HepG2 (cell line): Measurements from ENCODE around the gene CDC14A. TPM values are rescaled to one million over a fixed set of nuclear protein-coding genes. Genes with fewer than 3 reads are reported as not detected.

Experiments used
- ATAC-seq: fragments of 200-7000 bp; cut with Tn5 transposase; 3 replicates; pipeline ENCODE4 v1.9.1; 2020; ENCODE audit warnings: mild to moderate bottlenecking, moderate library complexity
- BruUV-seq: library from RNA; stranded (reverse); fragments of 400-500 nt; replicated peaks from 2 replicates; lab custom pipeline; 2021; lab: Mats Ljungman, UMichigan
- CTCF ChIA-PET: fragments of 300-600 bp; formaldehyde crosslinking; extraction: SDS; loops from one replicate; lab custom pipeline; 2021; ENCODE audit warnings: low total read pairs, inconsistent platforms, low intra/inter-chr PET ratio; lab: Yijun Ruan, JAX
- POLR2A ChIA-PET: fragments of 350-600 bp; sonication (Branson Sonifier 250); formaldehyde crosslinking; loops from one replicate; lab custom pipeline; 2020; ENCODE audit warnings: antibody characterized with exemption, inconsistent platforms; lab: Yijun Ruan, JAX
- DNase-seq: peaks from one replicate; pipeline ENCODE4 v3.0.0-alpha.2; 2015; ENCODE audit warnings: low spot score
- FAIRE-seq: peaks from 3 replicates; lab custom pipeline; 2011; peaks lifted over from hg19 to GRCh38; lab: Jason Lieb, UNC
- H2AFZ ChIP-seq: one replicate; pipeline ENCODE4 v1.6.1; 2011; ENCODE audit warnings: low read length, inconsistent platforms
- H3K27ac ChIP-seq: fragments of 300-600 bp; 3 replicates; pipeline ENCODE4 v1.8.0; 2011; ENCODE audit warnings: mixed run types, mild to moderate bottlenecking, mixed read lengths, low read length, inconsistent platforms; ENCODE audit not compliant: insufficient read depth; ENCODE audit errors: extremely low read length
- H3K27me3 ChIP-seq, 2 experiments: fragments of 200-600 bp in 1 of 2; 2 replicates in 1 of 2; 3 replicates in 1 of 2; pipeline versions ENCODE4 v1.6.0 to v1.8.0; 2011; ENCODE audit warnings: low read length in 2 of 2, mild to moderate bottlenecking in 2 of 2, moderate library complexity in 2 of 2, inconsistent platforms in 1 of 2; ENCODE audit not compliant: insufficient read depth in 2 of 2, control insufficient read depth in 1 of 2
- H3K36me3 ChIP-seq, 2 experiments: fragments of 200-600 bp in 1 of 2; replicated peaks in 1 of 2; 2 replicates in 1 of 2; 3 replicates in 1 of 2; pipeline versions ENCODE4 v1.5.1 to v1.8.0; 2011; ENCODE audit warnings: low read length in 2 of 2, inconsistent platforms in 1 of 2; ENCODE audit not compliant: insufficient read depth in 2 of 2, control insufficient read depth in 1 of 2
- H3K4me1 ChIP-seq: 2 replicates; pipeline ENCODE4 v1.5.1; 2012; ENCODE audit warnings: low read length, inconsistent platforms; ENCODE audit not compliant: insufficient read depth
- H3K4me2 ChIP-seq: 2 replicates; pipeline ENCODE4 v1.6.0; 2011; ENCODE audit warnings: low read depth, low read length, inconsistent platforms
- H3K4me3 ChIP-seq, 3 experiments: fragments of 200-600 bp in 1 of 3; sonication (generic), shearing (Covaris generic) in 1 of 3; replicated peaks in 1 of 3; 2 replicates each; pipeline ENCODE4 v1.5.1; 2011 to 2016; ENCODE audit warnings: low read length in 3 of 3, inconsistent platforms in 2 of 3, low read depth in 2 of 3, mild to moderate bottlenecking in 2 of 3, control low read depth in 1 of 3, mixed read lengths in 1 of 3; ENCODE audit not compliant: insufficient read depth in 1 of 3
- H3K79me2 ChIP-seq: one replicate; pipeline ENCODE4 v1.6.1; 2011; ENCODE audit warnings: low read length, inconsistent platforms; ENCODE audit not compliant: insufficient read depth
- H3K9ac ChIP-seq: 2 replicates; pipeline ENCODE4 v1.6.0; 2011; ENCODE audit warnings: mild to moderate bottlenecking, low read depth, low read length, inconsistent platforms; ENCODE audit not compliant: insufficient read depth
- H3K9me3 ChIP-seq: 2 replicates; pipeline ENCODE4 v1.5.1; 2012; ENCODE audit warnings: mild to moderate bottlenecking, low read length
- H4K20me1 ChIP-seq: 2 replicates; pipeline ENCODE4 v1.6.0; 2011; ENCODE audit warnings: inconsistent platforms, mild to moderate bottlenecking, low read length, moderate library complexity; ENCODE audit not compliant: insufficient read depth
- ATF7 ChIP-seq, 2 experiments: fragments of 450-650 bp in 1 of 2; sonication (generic) in 1 of 2; formaldehyde crosslinking in 1 of 2; IDR thresholded peaks; 2 replicates each; pipeline versions ENCODE4 v1.4.0 to v1.6.1; 2016 to 2020; ENCODE audit warnings: antibody characterized with exemption in 1 of 2, mild to moderate bottlenecking in 1 of 2, missing genetic modification reagents in 1 of 2
- CEBPB ChIP-seq: IDR thresholded peaks from 2 replicates; pipeline ENCODE4 v1.6.1; 2011; ENCODE audit warnings: low read depth, low read length, improper control_type of control experiment, borderline replicate concordance
- CEBPG ChIP-seq: IDR thresholded peaks from 2 replicates; pipeline ENCODE4 v1.6.1; 2016
- ELK4 ChIP-seq: sonication (generic); formaldehyde crosslinking; IDR thresholded peaks from 2 replicates; pipeline ENCODE4 v1.9.0; 2021; ENCODE audit warnings: missing genetic modification reagents, borderline replicate concordance
- ESRRA ChIP-seq: sonication (generic); formaldehyde crosslinking; IDR thresholded peaks from 2 replicates; pipeline ENCODE4 v1.5.1; 2020; ENCODE audit warnings: mild to moderate bottlenecking, low read depth, missing genetic modification reagents
- HIVEP1 ChIP-seq: sonication (generic); formaldehyde crosslinking; IDR thresholded peaks from 2 replicates; pipeline ENCODE4 v1.4.0; 2020; ENCODE audit warnings: mild to moderate bottlenecking, missing genetic modification reagents
- IRF9 ChIP-seq: sonication (generic); formaldehyde crosslinking; IDR thresholded peaks from 2 replicates; pipeline ENCODE4 v1.8.0; 2022; ENCODE audit warnings: missing genetic modification reagents, mild to moderate bottlenecking, borderline replicate concordance
- SALL1 ChIP-seq: sonication (generic); formaldehyde crosslinking; IDR thresholded peaks from 2 replicates; pipeline ENCODE4 v1.8.0; 2022; ENCODE audit warnings: mild to moderate bottlenecking, missing genetic modification reagents
- XBP1 ChIP-seq: sonication (generic); formaldehyde crosslinking; IDR thresholded peaks from 2 replicates; pipeline ENCODE4 v1.5.0; 2020; ENCODE audit warnings: missing genetic modification reagents
- WGBS: methylation state at CpG from one replicate; pipeline ENCODE4 v1.1.6; 2017; ENCODE audit warnings: low lambda C conversion rate; 5-methylcytosine and 5-hydroxymethylcytosine counted together
- in situ Hi-C: cut with HindIII; loops from 2 replicates; pipeline ENCODE4 v1.10.0; 2017; ENCODE audit warnings: low pct_unique_long_range_greater_than_20kb; ENCODE audit not compliant: extremely low pct_ligation_motif_present
- intact Hi-C: fragments of 100-400 bp; cut with micrococcal nuclease; formaldehyde crosslinking; loops from one replicate; pipeline ENCODE4 v1.10.0; 2022; ENCODE audit not compliant: unreplicated experiment
- polyA plus RNA-seq, 8 experiments: library from polyadenylated mRNA; depleted of rRNA in 3 of 8; stranded (reverse) in 7 of 8; unstranded in 1 of 8; fragments of >200 nt; fragmentation: Illumina TruSeq in 4 of 8; extraction: Trizol in 4 of 8; gene quantifications; 2 replicates each; pipeline versions ENCODE4 v1.2.1 to v1.2.3, GENCODE V29; 2011 to 2016; ENCODE audit warnings: low read depth in 4 of 8, missing spikeins in 1 of 8, mixed read lengths in 1 of 8; ENCODE audit not compliant: insufficient read depth in 1 of 8
- total RNA-seq, 5 experiments: library from RNA; depleted of rRNA; stranded (reverse); fragments of >200 nt; fragmentation: Illumina TruSeq; extraction: Trizol; gene quantifications; 2 replicates each; pipeline ENCODE4 v1.2.3, GENCODE V29; 2016; ENCODE audit warnings: low read depth in 1 of 5

CDC14A gene
- total and polyA plus RNA-seq, 2 of the 13 experiments (the other 11 are each of a cell fraction or from before 2014, with no cell fraction given), result 2.8 to 4.9 TPM

- no peak for TF ChIP-seq ELK4
- no peak for TF ChIP-seq IRF9 (CRISPR knock-in tag)
- TF ChIP-seq XBP1 (CRISPR knock-in tag), result no peak
- no peak for TF ChIP-seq HIVEP1 (CRISPR knock-in tag)
- TF ChIP-seq CEBPG (CRISPR knock-in tag), result no peak
- no peak for TF ChIP-seq SALL1 (CRISPR knock-in tag)
Measured at GRCh38 chr1:100499194-100499811, 147.0 kb downstream of the CDC14A start (continued).

- Histone ChIP-seq H2AFZ (no peak overlapping the region), H3K4me2 (no peak overlapping the region), H3K9ac (no peak overlapping the region), H4K20me1 (no peaks in the 10 kb centered on the region), H3K27me3 (no peaks in the 10 kb centered on the region), H3K4me1 (no peaks in the 10 kb centered on the region), H3K79me2 (no peaks in the 10 kb centered on the region), H3K36me3 (peaks cover 0 to 9% of the 10 kb centered on the region in 2 experiments; a peak in 1 of 5 replicates), H3K4me3 (no peak overlapping the region), H3K9me3 (no peaks in the 10 kb centered on the region), H3K27ac (no peak overlapping the region)
- TF ChIP-seq ATF7 (IDR thresholded peaks at IDR 0.05) (no peak), ATF7 (CRISPR knock-in tag; IDR thresholded peaks at IDR 0.05) (no peak), CEBPB (peak; percentile 57), ESRRA (CRISPR knock-in tag) (no peak)
- in situ Hi-C loops (no loop called here), intact Hi-C loops (no loop called here)
- POLR2A ChIA-PET, result no interaction called here
- no peak for FAIRE-seq
- no TSS peak for BruUV-seq
- ATAC-seq, result no peak
- DNase-seq, result no peak
- CTCF ChIA-PET, result no interaction called here
- WGBS, result 97% methylated on average over 3 of the region's 3 CpGs
Measured at GRCh38 chr1:100502052-100502792, 149.9 kb downstream of the CDC14A start.
